Choroid plexus epithelial cell (primary cell): ENCODE results near the gene RALGAPA1.
"Not testable (repeated sequence)": the region's sequence is repeated elsewhere in the genome, so short reads cannot be mapped to it uniquely, and the experiment has no call there.

ENCODE experiments used
- DNase-seq: peaks from one replicate; pipeline ENCODE4 v3.0.0-alpha.2; 2010; ENCODE audit warnings: low read depth
- H3K4me3 ChIP-seq: 2 replicates; pipeline ENCODE4 v1.5.1; 2011; ENCODE audit warnings: low read depth, mild to moderate bottlenecking, control low read depth, low read length, moderate library complexity
- CTCF ChIP-seq: conservative IDR thresholded peaks from 2 replicates; pipeline ENCODE4 v1.5.1; 2011; ENCODE audit warnings: low read depth, mild to moderate bottlenecking, control low read depth, inconsistent platforms, low read length, moderate library complexity

RALGAPA1 gene

GRCh38 chr14:35849122-35849521 is 40.0 kb upstream of the RALGAPA1 start:
- no peak overlapping the region for H3K4me3 ChIP-seq
- TF ChIP-seq CTCF: no peak

GRCh38 chr14:35847636-35848035 is 38.5 kb upstream of the RALGAPA1 start:
- DNase-seq: no peak
- no peak for TF ChIP-seq CTCF
- no peak overlapping the region for H3K4me3 ChIP-seq

More at GRCh38 chr14:35849122-35849521, 40.0 kb upstream of the RALGAPA1 start:
- DNase-seq: no peak

GRCh38 chr14:35844494-35844893 is 35.4 kb upstream of the RALGAPA1 start:
- no peak for DNase-seq
- H3K4me3 ChIP-seq: no peak overlapping the region
- no peak for TF ChIP-seq CTCF

- not testable (repeated sequence) for DNase-seq, H3K4me3 ChIP-seq
Observed at GRCh38 chr14:35842245-35842644, 33.1 kb upstream of the RALGAPA1 start.

- H3K4me3 ChIP-seq, DNase-seq: not testable (repeated sequence)
Observed at GRCh38 chr14:35841704-35842103, 32.6 kb upstream of the RALGAPA1 start.

GRCh38 chr14:35835208-35835982 is 26.3 kb upstream of the RALGAPA1 start:
- no peak for TF ChIP-seq CTCF
- H3K4me3 ChIP-seq: no peak overlapping the region
- DNase-seq: no peak

GRCh38 chr14:35829449-35829848 is 20.4 kb upstream of the RALGAPA1 start:
- no peak overlapping the region for H3K4me3 ChIP-seq
- TF ChIP-seq CTCF: no peak
- DNase-seq: peak; percentile 19

GRCh38 chr14:35827678-35828472 is 18.8 kb upstream of the RALGAPA1 start:
- no peak for TF ChIP-seq CTCF
- no peak overlapping the region for H3K4me3 ChIP-seq
- DNase-seq: no peak
